Activated T-cell treated with anti-CD3 and anti-CD28 coated beads, Interleukin-2, amount 50 U/mL, for 24 hours (primary cell): Measurements from ENCODE around the gene HJURP.

ENCODE experiments used
- DNase-seq: peaks from one replicate; pipeline ENCODE4 v3.0.0-alpha.2; 2020
- H3K27ac Mint-ChIP-seq: 2 replicates; pipeline ENCODE4 v1.8.0; 2020; ENCODE audit warnings: mild to moderate bottlenecking, mixed read lengths
- H3K27me3 Mint-ChIP-seq: 2 replicates; pipeline ENCODE4 v1.8.0; 2020; ENCODE audit warnings: mixed read lengths
- H3K36me3 Mint-ChIP-seq: 2 replicates; pipeline ENCODE4 v1.8.0; 2020; ENCODE audit warnings: low read depth, mixed read lengths
- H3K4me1 Mint-ChIP-seq: 2 replicates; pipeline ENCODE4 v1.8.0; 2020; ENCODE audit warnings: low read depth, mixed read lengths
- H3K4me3 Mint-ChIP-seq: 2 replicates; pipeline ENCODE4 v1.8.0; 2020; ENCODE audit warnings: mild to moderate bottlenecking, moderate library complexity, mixed read lengths
- H3K9me3 Mint-ChIP-seq: 2 replicates; pipeline ENCODE4 v1.8.0; 2020; ENCODE audit warnings: mixed read lengths

The HJURP gene

GRCh38 chr2:233829193-233830110 lies 24.9 kb downstream of the HJURP start:
- Mint-ChIP-seq H3K4me1 (no peaks in the 10 kb centered on the region), H3K36me3 (peaks cover 7% of the 10 kb centered on the region), H3K27ac (no peak overlapping the region), H3K27me3 (peaks cover 6% of the 10 kb centered on the region), H3K9me3 (no peaks in the 10 kb centered on the region), H3K4me3 (no peak overlapping the region)
- DNase-seq: peak; percentile 9

- no peaks in the 10 kb centered on the region for H3K36me3 Mint-ChIP-seq
- no peak overlapping the region for H3K27ac Mint-ChIP-seq
- no peak overlapping the region for H3K4me3 Mint-ChIP-seq
- peaks cover 6% of the 10 kb centered on the region for H3K27me3 Mint-ChIP-seq
- peak; percentile 13 for DNase-seq
- no peaks in the 10 kb centered on the region for H3K4me1 Mint-ChIP-seq
- no peaks in the 10 kb centered on the region for H3K9me3 Mint-ChIP-seq
Measured at GRCh38 chr2:233828546-233829192, 25.7 kb downstream of the HJURP start.

- Mint-ChIP-seq H3K27ac (no peak overlapping the region), H3K4me1 (no peaks in the 10 kb centered on the region), H3K36me3 (no peaks in the 10 kb centered on the region), H3K4me3 (no peak overlapping the region), H3K9me3 (no peaks in the 10 kb centered on the region), H3K27me3 (peaks cover 6% of the 10 kb centered on the region)
- no peak for DNase-seq
Measured at GRCh38 chr2:233824373-233824772, 30.0 kb downstream of the HJURP start.

- H3K4me1 Mint-ChIP-seq: no peaks in the 10 kb centered on the region
- DNase-seq: no peak
- H3K27ac Mint-ChIP-seq: no peak overlapping the region
- H3K27me3 Mint-ChIP-seq: peaks cover 6% of the 10 kb centered on the region
- H3K9me3 Mint-ChIP-seq: no peaks in the 10 kb centered on the region
- H3K36me3 Mint-ChIP-seq: no peaks in the 10 kb centered on the region
- H3K4me3 Mint-ChIP-seq: no peak overlapping the region
Measured at GRCh38 chr2:233823731-233824121, 30.6 kb downstream of the HJURP start.

GRCh38 chr2:233822781-233823730 lies 31.3 kb downstream of the HJURP start:
- Mint-ChIP-seq H3K27me3 (peaks cover 6% of the 10 kb centered on the region), H3K36me3 (no peaks in the 10 kb centered on the region), H3K9me3 (no peaks in the 10 kb centered on the region), H3K4me1 (no peaks in the 10 kb centered on the region), H3K27ac (no peak overlapping the region), H3K4me3 (no peak overlapping the region)
- no peak for DNase-seq

- Mint-ChIP-seq H3K36me3 (no peaks in the 10 kb centered on the region), H3K4me3 (no peak overlapping the region), H3K9me3 (no peaks in the 10 kb centered on the region), H3K4me1 (no peaks in the 10 kb centered on the region), H3K27ac (no peak overlapping the region), H3K27me3 (peaks cover 6% of the 10 kb centered on the region)
- no peak for DNase-seq
Measured at GRCh38 chr2:233822101-233822771, 32.1 kb downstream of the HJURP start.

GRCh38 chr2:233821709-233822100 lies 32.6 kb downstream of the HJURP start:
- H3K36me3 Mint-ChIP-seq: no peaks in the 10 kb centered on the region
- H3K27ac Mint-ChIP-seq: no peak overlapping the region
- no peaks in the 10 kb centered on the region for H3K9me3 Mint-ChIP-seq
- no peak overlapping the region for H3K4me3 Mint-ChIP-seq
- no peak for DNase-seq
- H3K27me3 Mint-ChIP-seq: peaks cover 6% of the 10 kb centered on the region
- no peaks in the 10 kb centered on the region for H3K4me1 Mint-ChIP-seq

GRCh38 chr2:233821196-233821595 lies 33.1 kb downstream of the HJURP start:
- no peak for DNase-seq
- Mint-ChIP-seq H3K36me3 (no peaks in the 10 kb centered on the region), H3K4me3 (no peak overlapping the region), H3K27ac (no peak overlapping the region), H3K4me1 (no peaks in the 10 kb centered on the region), H3K27me3 (peaks cover 4% of the 10 kb centered on the region), H3K9me3 (no peaks in the 10 kb centered on the region)

GRCh38 chr2:233820774-233821105 lies 33.6 kb downstream of the HJURP start:
- no peaks in the 10 kb centered on the region for H3K9me3 Mint-ChIP-seq
- H3K27me3 Mint-ChIP-seq: peaks cover 3% of the 10 kb centered on the region
- peak; percentile 5 for DNase-seq
- H3K4me1 Mint-ChIP-seq: no peaks in the 10 kb centered on the region
- no peaks in the 10 kb centered on the region for H3K36me3 Mint-ChIP-seq
- H3K4me3 Mint-ChIP-seq: no peak overlapping the region
- no peak overlapping the region for H3K27ac Mint-ChIP-seq

- Mint-ChIP-seq H3K27me3 (no peaks in the 10 kb centered on the region), H3K4me1 (no peaks in the 10 kb centered on the region), H3K36me3 (no peaks in the 10 kb centered on the region), H3K4me3 (no peak overlapping the region), H3K27ac (no peak overlapping the region), H3K9me3 (no peaks in the 10 kb centered on the region)
- DNase-seq: no peak
Measured at GRCh38 chr2:233819884-233820773, 34.2 kb downstream of the HJURP start.

- no peaks in the 10 kb centered on the region for H3K4me1 Mint-ChIP-seq
- peaks cover 2% of the 10 kb centered on the region for H3K27me3 Mint-ChIP-seq
- no peak overlapping the region for H3K4me3 Mint-ChIP-seq
- DNase-seq: peak; percentile 15
- no peak overlapping the region for H3K27ac Mint-ChIP-seq
- H3K9me3 Mint-ChIP-seq: no peaks in the 10 kb centered on the region
- H3K36me3 Mint-ChIP-seq: no peaks in the 10 kb centered on the region
Measured at GRCh38 chr2:233818639-233819621, 35.4 kb downstream of the HJURP start.

GRCh38 chr2:233817995-233818638 lies 36.2 kb downstream of the HJURP start:
- Mint-ChIP-seq H3K36me3 (no peaks in the 10 kb centered on the region), H3K27ac (no peak overlapping the region), H3K9me3 (no peaks in the 10 kb centered on the region), H3K27me3 (peaks cover 2% of the 10 kb centered on the region), H3K4me1 (no peaks in the 10 kb centered on the region), H3K4me3 (no peak overlapping the region)
- peak; percentile 13 for DNase-seq
